ENCODE data around the gene RNPS1.

Gene RNPS1

DNA sequence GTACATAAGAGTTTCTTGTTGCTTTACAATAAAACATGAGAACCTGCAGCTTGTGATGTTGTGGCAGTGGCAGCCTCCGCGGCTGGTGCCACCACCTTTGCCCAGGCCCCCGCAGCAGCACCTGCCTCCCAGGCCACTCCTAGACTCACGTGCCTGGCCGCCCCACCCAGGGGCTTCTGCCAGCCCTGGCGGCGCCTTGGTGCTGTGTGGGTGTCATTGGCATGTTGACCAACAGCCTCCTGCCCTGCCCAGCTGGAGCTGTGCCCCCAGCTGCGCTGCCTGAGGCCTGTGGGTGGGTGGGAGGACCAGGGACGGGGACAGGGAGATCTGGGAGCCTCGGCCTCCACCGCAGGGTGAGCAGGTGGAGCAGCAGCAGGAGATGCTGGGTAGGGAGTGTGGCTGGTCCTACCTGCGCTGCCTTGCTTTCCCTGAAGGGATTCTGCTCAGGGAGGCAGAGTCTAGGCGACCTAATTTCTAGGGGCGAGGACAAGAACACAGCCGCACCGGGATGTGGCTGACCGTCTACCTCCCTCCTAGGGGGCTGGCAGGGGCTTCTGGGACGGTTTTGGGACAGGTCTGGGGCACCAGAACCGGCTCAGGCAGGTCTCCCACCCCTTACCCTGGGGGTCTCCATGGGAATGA lies 32.1 kb downstream of the RNPS1 start:
- no peak for DNase-seq (ENCODE audit: low read depth)

GRCh38 chr16:2235234-2235651 lies 32.7 kb downstream of the RNPS1 start:
- DNase-seq (ENCODE audit: low read depth), result no peak

- no peak for DNase-seq (ENCODE audit: low read depth)
Observed at GRCh38 chr16:2234813-2235170, 33.1 kb downstream of the RNPS1 start.

- no peak for DNase-seq (ENCODE audit: low read depth)
Observed at GRCh38 chr16:2233872-2234812, 33.8 kb downstream of the RNPS1 start.

GRCh38 chr16:2233046-2233775 lies 34.7 kb downstream of the RNPS1 start:
- no peak for DNase-seq (ENCODE audit: low read depth)

GRCh38 chr16:2232094-2232990 lies 35.6 kb downstream of the RNPS1 start:
- no peak for DNase-seq (ENCODE audit: low read depth)

GRCh38 chr16:2231016-2231931 lies 36.7 kb downstream of the RNPS1 start:
- no peak for DNase-seq (ENCODE audit: low read depth)

GRCh38 chr16:2230376-2230775 lies 37.5 kb downstream of the RNPS1 start:
- no peak for DNase-seq (ENCODE audit: low read depth)

DNA sequence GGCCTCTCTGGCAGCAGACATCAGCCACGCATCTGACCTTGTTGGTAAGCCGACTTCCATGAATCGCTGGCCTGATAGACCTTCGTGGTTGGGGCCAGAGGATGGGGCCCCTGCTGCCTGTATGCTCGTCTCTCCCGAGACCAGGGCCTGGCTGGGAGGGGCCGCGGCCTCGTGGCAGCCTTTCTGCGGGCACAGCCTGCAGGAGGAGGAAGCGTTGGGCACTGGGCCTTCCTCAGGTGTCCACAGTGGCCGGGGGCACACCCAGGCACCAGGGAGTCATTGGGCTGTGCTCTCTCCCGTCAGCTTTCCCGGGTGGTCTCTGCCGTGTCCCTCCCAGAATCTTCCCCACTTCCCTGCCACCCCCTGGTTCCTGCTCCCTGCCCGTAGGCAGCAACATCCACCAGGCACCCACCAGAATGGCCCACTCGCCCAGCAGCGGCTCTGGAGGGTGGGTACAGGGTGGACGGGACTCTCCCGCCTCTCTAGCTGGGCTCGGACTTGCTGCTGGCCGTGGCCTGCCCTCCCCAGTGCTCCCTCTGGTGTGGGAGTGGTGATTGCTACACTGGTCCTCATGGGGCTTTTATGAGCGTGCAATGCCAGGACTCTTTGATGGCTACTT lies 38.2 kb downstream of the RNPS1 start:
- no peak for DNase-seq (ENCODE audit: low read depth)

DNA sequence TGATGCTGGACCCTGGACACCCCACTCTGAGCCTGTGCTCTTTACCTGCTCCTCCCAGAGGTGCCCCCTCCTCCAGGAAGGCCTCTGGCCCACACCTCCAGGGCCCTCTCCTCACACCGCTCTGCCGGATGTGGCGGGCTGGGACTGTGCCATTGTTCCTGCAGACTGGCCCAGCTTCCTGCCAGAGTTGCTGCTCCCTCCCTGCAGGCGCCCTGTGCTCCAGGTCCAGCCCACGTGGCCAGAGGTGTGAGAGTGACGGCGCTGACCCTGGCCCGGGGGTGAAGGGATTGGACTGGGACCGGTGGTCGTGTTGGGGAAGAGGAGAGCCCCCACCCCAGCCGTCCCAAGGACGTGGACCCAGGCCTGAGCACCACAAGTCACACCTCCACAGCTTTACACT lies 38.8 kb downstream of the RNPS1 start:
- no peak for DNase-seq (ENCODE audit: low read depth)

DNA sequence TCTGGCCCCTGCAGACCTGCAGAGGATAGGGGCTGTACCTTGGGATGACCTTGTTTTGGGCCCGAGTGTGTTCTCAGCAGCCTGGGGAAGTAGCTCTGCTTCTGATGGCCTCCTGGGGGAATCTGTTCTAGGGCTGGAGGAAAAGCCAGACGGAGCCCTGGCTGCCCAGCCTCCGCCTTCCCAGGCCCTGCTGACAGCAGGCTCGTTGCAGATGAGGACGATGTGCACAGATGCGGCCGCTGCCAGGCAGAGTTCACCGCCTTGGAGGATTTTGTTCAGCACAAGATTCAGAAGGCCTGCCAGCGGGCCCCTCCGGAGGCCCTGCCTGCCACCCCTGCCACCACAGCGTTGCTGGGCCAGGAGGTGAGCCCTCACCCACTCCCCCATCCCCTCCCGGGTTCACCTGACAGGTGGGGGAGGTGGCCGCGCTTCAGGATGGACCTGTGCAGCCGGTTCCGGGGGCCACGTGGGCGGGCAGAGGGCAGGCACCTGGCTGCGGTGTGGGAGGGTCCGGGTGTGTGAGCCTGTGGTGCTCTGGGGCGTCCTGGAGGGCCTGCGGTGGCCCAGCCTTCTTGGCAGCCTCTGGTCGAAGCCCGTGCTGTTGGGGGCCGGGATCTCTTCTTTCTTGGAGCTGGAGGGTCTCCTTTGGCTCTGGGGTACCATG lies 39.6 kb downstream of the RNPS1 start:
- no peak for DNase-seq (ENCODE audit: low read depth)

DNA sequence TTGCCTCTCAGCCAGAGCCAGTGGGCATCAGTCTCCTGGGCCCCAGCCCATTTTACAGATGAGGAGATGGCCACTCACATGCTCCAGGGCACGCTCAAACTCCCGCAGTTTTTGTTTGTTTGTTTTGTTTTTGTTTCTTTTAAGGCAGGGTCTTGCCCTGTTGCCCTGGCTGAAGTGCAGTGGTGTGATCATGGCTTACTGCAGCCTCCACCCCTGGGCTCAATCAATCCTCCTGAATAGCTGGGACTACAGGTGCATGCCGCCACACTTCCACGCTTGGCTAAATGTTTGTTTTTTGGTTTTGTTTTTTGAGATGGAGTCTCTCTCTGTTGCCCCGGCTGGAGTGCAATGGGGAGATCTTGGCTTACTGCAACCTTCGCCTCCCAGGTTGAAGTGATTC lies 41.0 kb downstream of the RNPS1 start:
- DNase-seq (ENCODE audit: low read depth), result no peak

DNA sequence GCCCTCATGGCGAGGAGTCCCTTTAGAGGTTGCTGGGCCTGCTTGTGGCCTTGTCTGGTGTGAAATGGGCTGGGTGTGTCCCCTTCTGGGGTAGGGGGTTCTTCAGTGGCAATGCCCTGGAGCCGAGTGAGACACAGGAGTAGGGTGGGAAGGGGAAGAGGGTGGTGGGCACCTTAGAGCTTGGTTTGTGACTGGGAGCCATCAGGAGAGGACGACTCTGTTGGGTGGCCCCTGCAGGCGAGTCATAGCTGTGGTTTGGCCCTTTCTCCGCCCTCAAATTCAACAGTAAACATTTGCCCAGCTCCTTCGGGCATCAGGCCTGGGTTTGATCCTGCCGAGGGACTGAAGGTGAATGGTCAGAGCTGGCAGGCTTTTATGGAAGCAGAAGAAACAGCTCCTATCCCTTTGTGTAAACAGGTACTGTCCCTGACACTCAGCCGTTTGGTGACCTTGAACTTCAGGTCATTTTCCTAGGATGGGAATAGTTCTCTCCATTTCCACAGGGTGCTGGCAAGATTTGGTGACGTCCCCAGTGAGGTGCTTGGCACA lies 41.6 kb downstream of the RNPS1 start:
- DNase-seq (ENCODE audit: low read depth), result no peak

DNA sequence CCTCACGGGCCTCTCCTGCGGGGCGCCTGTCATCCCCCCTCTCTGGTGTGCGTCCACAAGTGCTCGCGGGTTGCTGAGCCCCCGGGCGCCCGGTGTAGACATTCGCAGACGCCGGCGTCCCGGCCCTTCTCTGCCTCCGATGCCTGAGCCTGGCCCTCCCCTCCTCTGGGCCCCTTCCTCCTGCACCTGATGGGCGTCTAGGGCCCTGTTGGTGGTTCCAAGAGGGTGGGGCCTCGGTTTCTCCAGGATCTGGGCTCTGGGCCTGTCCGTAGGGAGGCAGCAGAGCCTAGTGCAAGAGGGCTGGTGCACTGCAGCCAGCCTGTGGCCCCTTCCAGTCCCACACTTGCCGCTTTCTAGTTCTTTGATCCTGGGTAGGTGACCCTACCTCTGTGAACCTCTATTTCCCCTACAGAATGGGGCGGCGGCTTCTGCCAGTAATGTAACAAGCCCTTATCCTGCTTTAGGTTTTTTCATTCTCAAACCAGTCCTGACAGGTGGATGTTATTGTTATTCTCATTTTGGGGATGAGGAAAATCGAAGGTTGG lies 43.9 kb downstream of the RNPS1 start:
- DNase-seq (ENCODE audit: low read depth), result no peak

DNA sequence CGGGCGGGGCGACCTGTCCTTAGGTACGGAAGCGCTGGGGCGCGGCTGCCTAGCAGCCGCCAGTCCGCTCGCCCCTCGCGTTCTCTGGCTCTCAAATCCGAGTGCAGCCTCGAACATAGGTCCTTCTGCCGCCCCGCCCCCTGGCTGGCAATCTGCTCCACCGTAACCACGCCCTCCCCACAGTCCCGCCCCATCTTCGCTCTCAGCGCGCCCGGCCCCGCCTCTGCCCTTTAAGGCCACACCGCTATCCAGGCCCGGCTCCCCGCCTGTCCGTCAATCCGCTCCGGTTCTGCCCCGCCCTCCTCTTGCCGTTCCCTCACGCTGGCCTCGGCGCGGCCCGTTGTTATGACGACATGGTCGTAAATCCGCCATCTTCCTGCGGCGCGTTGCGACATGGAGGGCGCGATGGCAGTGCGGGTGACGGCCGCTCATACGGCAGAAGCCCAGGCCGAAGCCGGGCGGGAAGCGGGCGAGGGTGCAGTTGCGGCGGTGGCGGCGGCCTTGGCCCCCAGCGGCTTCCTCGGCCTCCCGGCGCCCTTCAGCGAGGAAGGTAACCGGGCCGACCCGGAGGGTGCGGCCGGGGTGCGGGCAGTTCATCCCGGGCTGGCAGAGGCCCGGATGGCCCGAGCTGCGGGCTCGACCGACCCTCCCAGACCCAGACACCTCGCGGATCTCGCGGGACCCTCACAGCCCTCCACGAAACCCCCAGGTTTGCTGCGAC lies 44.5 kb downstream of the RNPS1 start, which contains the start of gene E4F1:
TSS of gene E4F1 (plus strand) at position 371 of the 721 bp plus-strand sequence. CDS start at position 394, 23 bp downstream.
- peak; percentile 100 for DNase-seq (ENCODE audit: low read depth)

GRCh38 chr16:2216330-2216729 lies 51.6 kb downstream of the RNPS1 start:
- no peak for DNase-seq (ENCODE audit: low read depth)

- no peak for DNase-seq (ENCODE audit: low read depth)
Observed at GRCh38 chr16:2214719-2214968, 53.3 kb downstream of the RNPS1 start, which contains the start of gene PGP. Gene PGP, minus strand, starts transcription at chr16:2214840. Its CDS starts 63 bp downstream, at chr16:2214777.
